HG03025 (cell line): Measurements from ENCODE around the gene COLGALT1.
"Not testable (repeated sequence)": the region's sequence is repeated elsewhere in the genome, so short reads cannot be mapped to it uniquely, and the experiment has no call there.

Source experiments
- ATAC-seq: cut with Tn5 transposase; IDR thresholded peaks from one replicate; pipeline ENCODE4 v1.9.1; 2021; ENCODE audit warnings: mild to moderate bottlenecking, moderate library complexity; ENCODE audit not compliant: unreplicated experiment, low FRiP score

The COLGALT1 gene

DNA sequence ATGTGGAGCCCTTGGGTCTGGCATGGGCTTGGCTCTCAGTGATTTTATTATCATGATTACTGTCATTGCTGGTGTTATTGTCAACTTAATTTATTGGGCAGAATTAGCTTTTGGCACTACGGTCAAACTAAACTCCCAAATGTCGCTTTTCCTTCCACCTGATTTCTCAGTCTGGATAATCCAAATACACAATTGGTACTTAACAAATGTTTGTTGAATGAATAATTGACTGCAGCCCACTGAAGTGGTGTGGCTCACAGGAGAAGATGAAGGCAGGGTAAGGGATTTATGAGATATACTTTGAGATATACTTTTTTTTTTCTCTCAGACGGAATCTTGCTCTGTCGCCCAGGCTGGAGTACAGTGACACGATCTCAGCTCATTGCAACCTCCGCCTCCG lies 1.5 kb downstream of the COLGALT1 start:
- ATAC-seq, result no peak

DNA sequence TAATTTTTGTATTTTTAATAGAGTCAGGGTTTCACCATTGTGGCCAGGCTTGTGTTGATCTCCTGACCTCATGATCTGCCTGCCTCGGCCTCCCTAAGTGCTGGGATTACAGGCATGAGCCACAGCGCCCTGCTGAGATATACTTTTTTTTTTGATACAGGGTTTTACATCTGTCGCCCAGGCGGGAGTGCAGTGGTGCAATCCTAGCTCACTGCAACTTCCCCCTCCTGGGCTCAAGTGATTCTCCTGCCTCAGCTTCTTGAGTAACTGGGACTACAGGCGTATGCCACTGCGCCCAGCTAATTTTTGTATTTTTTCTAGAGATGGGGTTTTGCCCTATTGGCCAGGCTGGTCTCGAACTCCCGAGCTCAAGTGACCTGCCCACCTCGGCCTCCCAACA lies 2.0 kb downstream of the COLGALT1 start:
- ATAC-seq, result no peak

DNA sequence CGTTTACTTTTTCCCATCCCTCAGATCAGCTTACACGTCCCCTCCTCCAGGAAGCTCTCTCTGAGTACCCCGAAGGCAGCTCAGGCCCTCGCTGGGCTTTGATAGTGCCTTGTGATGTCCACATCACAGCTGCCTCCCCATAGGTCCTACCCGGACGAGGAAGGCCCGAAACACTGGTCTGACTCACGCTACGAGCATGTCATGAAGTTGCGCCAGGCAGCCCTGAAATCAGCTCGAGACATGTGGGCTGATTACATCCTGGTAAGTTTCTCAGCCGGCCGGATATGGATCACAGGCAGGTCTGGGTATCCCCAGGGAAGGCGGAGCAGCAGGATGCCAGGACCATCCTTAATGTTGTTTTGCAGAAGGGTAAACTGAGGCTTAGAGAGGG lies 4.8 kb downstream of the COLGALT1 start:
- no peak for ATAC-seq

DNA sequence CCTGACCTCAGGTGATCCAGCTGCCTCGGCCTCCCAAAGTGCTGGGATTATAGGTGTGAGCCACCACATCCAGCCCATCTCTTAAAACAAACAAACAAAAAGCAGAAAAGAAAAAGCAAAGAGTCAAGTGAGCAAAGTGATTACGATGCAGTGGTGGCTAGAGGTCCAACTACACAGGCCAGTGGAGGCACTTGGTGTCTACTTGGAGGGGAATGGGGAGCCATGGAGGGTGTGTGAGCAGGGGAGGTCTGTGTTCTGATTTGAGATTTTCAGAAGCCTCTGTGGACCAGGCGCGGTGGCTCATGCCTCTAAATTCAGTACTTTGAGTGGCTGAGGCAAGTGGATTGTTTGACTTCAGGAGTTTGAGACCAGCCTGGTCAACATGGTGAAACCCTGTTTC lies 6.6 kb downstream of the COLGALT1 start:
- no peak for ATAC-seq

DNA sequence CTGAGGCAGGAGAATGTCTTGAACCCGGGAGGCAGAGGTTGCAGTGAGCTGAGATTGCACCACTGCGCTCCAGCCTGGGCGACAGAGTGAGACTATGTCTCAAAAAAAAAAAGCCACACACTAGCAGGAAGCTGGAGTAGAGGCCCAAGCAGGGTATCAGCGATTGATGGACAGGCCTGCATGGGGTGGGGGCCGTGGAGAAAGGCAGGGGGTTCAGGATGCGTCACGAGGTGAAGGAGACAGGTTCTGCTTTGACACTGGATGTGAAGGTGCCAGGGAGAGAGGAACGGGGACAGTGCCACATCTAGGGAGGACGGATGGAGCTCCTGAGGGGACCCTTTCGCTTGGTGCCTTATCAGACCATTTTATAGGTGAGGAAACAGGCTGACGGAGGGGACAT lies 7.1 kb downstream of the COLGALT1 start:
- ATAC-seq, result no peak

DNA sequence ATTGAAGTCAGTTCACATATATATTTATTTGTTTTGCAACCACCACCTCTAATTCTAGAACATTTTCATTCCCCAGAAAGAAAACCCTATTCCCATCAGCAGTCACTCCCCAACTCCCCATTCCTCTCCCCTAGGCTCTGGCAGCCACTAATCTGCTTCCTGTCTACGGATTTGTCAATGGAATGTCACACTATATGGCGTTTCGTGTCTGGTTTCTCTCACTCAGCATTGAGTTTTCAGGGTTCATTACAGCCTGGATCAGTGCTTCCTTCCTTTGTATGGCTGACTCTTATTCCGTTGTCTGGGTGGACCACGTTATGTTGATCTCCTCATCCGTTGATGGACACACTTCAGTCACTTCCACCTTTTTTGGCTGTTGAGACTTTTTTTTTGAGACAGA lies 9.3 kb downstream of the COLGALT1 start:
- ATAC-seq, result no peak

DNA sequence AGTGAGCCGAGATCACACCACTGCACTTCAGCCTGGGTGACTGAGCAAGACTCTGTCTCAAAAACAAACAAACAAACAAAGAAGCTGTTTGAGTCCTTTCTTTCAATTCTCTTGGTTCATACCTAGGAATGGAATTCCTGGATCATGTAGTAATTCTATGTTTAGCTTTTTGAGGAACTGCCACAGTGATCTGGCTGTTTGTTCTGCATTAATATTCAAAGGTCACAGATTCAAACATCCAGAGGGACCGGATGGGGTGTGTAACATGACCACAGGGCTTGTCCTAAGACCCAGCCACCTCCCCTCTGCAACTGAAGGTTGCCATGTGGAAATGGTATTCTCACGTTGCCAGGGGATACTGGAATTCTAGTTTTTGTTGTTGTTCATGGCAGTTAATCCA lies 10.2 kb downstream of the COLGALT1 start:
- ATAC-seq, result no peak

DNA sequence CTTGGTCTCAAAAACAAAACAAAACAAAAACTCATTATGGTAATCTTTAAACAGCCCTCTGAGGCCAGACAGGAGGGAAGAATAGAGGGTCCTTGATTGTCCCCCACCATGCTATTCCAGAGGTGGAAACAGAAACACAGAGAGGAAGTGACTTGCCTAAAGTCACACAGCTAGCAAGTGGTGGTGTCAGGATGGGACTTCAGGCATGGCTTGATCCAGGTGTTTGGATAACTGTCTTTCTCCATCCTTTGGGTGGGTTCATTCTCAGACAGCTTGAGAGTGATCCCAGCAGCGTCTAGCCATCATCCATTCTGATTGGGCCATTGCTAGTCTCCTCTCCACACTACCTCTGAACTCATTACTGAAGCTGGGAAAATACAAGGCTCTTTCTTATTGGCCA lies 12.5 kb downstream of the COLGALT1 start:
- no peak for ATAC-seq

DNA sequence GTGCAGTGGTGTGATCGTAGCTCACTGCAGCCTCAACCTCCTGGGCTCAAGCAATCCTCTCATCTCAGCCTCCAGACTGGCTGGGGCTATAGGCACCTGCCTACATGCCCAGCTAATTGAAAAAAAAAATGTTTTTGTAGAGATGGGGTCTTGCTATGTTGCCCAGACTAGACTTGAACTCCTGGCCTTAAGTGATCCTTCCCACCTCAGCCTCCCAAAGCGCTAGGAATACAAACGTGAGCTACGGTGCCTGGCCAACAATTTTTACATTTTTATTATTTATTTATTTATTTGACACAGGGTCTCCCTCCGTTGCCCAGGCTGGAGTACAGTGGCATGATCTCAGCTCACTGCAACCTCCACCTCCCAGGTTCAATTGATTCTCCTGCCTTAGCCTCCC lies 14.8 kb downstream of the COLGALT1 start:
- not testable (repeated sequence) for ATAC-seq

DNA sequence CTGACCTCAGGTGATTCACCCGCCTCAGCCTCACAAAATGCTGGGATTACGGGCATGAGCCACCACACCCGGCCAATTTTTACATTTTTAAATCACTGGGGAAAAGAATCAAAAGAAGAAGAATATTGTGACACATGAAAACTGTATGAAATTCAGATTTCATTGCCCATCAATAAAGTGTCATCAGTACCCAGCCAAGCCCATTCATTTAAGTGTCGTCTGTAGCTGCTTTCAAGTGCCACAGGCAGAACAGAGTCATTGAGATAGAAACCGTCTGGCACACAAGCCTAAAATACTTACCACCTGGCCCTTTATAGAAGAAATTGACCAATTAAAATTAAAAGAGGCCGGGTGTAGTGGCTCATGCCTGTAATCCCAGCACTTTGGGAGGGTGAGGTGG lies 15.3 kb downstream of the COLGALT1 start:
- ATAC-seq, result no peak

DNA sequence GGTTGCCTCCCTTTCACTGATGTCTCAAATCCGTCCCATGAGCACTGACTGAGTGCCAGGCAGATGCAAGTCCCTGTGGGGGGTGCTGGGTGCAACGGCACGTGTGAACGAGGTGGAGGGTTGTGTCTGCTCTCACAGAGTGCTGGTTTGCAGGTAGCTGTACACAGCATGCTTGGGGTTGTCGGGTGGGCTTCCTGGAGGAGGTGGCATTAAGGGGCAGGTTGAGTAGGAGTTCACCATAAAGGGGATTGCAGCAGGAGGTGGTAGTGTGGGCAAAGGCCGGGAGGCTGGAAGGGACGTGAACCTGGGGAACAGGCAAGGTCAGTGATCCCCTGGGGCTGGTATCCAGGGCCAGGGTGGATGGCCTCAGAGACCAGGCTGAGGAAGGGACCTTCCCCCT lies 17.2 kb downstream of the COLGALT1 start:
- ATAC-seq, result no peak

DNA sequence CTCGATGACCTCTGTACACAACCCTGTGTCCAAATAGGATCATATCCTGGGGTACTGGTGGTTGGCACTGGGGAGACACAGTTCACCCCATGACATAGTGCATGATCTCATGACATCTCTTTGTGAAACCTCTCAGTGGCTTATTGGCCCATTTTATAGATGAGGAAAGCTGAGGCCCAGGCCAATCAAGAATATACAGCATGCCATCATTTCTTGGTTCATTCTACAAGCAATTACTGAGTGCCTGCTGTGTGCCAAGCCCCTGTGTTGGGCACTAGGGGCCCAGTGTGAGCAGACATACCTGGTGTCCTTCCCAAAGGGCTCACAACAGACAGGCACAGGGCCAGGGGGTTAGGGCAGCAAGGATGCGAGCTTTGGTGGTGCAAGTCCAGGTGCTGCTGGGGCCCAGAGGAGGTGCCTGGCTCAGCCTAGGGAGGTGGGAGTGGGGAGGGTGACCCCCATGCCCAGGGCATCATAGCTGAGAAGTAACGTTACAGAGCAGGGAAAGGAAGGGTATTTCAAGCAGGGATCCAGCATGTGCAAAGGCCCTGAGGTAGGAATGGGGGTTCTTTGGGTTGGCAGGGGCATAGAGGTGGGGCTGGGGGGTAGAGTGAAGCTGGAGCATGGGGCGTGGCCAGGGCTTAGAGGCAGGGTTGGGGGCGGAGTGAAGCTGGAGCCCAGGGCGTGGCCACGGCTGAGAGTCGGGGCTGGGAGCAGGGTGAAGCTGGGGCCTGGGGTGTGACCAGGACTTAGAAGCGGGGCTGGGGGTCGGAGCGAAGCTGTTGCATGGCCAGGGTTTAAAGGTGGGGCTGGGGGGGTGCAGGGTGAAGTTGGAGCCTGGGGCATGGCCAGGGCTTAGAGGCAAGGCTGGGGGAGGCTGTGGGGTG lies 20.7 kb downstream of the COLGALT1 start:
- ATAC-seq, result no peak

DNA sequence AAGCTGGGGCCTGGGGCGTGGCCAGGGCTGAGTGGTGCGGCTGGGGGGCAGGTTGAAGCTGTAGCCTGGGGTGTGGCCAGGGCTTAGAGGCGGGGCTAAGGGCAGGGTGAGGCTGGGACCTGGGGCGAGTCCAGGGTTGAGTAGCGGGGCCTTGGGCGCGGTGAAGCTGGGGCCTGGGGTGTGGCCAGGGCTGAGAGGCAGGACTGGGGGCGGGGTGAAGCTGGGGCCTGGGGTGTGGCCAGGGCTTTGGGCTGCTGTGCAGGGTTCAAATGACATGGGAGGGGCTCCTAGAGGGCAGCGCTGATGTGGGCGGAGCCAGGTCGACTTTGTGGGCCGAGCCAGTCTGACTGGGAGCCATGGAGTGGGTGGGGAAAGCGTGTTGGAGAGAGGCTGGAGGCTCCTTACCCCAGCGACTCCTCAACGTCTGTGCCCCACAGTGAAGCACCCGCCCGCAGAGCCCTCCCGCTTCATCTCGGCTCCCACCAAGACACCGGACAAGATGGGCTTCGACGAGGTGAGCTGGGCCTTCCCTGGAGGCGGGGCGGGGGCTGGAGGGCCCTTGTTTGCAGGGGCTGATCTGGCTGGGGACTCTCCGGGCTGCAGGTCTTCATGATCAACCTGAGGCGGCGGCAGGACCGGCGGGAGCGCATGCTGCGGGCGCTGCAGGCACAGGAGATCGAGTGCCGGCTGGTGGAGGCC lies 21.5 kb downstream of the COLGALT1 start:
- ATAC-seq, result no peak

DNA sequence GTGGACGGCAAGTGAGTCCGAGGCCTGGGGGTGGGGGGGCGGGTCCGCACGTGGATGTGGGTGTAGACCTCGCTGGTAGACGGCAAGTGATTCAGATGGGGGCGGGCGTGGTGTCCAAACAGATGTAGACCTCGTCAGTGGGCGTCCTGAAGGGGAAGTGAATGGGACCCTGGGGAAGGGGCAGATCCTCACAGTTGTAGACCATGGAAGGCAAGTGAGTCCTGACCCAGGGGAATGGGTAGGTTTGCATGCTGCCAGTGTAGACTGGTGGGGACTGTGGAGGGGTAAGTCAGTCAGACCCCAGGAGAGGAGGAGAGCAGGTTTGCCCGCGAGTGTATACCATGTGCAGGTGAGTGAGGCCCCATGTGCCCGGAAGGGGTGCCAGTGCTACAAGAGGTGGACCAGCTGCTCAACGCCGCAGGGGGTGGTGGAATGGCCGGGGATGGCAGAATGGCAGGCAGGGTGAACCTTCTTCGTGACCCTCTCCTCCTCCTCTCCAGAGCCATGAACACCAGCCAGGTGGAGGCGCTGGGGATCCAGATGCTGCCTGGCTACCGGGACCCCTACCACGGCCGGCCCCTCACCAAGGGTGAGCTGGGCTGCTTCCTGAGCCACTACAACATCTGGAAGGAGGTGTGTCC lies 22.1 kb downstream of the COLGALT1 start:
- no peak for ATAC-seq

DNA sequence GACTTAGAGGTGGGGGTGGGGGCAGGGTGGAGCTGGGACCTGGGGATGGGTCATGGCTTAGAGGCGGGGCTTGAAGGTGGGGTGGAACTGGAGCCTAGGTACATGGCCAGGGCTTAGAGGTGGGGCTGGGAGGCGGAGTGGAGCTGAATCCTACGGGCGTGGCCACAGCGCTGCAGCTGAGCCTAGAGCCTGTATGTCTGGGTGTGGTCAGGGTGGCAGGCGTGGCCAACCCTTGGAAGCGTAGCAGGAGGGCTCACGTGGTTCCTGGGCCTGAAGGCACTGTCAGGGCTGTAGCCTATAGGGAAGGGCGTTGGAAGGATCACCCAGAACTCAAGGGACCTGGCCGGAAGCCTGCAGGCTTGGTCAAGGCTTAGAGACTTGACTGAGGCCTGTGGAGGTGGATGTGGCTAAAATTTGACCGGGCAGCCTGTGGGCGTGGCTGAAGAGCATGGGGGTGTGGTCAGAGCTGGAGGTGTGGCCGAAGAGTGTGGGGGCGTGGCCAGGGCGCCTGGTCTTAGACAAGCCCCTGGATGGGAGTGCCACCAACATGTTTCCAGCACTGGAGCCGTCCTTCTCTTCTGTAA lies 24.3 kb downstream of the COLGALT1 start:
- no peak for ATAC-seq

DNA sequence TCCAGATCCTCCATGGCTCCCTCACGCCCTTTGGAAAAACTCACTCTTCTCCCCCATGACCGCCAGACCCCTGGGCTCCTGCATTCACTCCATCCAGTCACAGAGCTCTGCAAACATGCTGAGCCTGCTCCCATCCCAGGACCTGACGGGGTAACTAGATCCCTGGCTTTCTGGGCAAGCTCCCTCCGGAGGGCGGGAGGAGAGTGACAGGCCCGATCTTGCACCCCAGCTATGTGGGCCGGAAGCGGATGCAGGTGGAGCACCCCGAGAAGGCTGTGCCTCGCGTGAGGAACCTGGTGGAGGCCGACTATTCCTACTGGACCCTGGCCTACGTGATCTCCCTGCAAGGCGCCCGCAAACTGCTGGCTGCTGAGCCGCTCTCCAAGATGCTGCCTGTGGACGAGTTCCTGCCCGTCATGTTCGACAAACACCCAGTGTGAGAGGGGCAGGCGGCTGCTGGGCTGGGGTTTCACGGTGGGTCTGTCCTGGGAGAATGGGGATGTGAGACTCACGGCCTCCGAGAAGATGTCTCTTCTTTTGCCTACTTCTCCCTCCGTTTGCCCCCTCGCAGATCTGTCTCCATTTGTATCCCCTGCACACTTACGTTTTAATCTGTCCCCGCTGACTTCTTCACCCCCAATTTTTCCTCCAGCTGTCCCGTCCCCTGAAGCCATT lies 25.2 kb downstream of the COLGALT1 start:
- no peak for ATAC-seq

DNA sequence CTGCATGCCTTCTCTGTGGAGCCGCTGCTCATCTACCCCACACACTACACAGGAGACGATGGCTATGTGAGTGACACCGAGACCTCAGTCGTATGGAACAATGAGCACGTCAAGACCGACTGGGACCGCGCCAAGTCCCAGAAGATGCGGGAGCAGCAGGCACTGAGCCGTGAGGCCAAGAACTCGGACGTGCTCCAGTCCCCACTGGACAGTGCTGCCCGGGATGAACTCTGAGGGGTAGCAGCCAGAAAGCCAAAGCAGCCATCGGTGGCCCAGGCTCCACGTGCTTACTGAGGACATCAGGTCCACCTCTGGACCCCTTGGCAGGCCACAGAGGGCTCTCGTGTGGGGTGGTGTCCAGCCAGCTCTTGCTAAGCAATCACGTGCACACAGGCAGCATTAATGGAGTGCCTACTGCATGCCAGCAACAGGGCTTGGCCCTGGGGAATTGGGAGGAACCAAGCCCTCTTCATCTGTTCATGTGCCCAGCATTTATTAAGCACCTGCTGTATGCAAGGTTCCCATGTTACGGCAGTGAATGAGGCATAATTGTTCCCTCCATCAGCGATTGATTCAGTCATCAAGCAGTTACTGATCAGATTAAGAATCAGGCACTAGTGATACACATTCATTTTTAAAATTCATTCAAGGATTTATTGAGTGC lies 25.9 kb downstream of the COLGALT1 start:
- no peak for ATAC-seq

DNA sequence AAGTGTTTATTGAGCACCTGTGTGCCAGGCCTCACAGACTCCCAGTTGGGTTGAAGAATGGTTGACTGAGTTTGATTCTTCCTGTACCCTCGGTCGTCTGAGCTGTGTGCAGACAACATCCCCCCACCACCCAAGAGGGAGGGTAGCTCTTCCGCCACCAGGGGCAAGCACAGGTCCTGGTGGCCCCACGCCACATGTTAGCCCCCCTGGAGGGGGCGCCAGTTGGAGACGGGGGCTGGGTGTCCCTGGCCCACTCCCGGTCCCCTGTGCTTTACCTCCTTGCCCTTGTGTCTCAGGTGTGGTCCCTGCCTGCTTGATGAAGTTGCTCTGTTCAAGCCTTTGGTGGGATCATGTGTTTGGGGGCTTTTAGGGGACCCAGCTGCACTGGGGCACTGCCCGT lies 27.2 kb downstream of the COLGALT1 start:
- no peak for ATAC-seq

DNA sequence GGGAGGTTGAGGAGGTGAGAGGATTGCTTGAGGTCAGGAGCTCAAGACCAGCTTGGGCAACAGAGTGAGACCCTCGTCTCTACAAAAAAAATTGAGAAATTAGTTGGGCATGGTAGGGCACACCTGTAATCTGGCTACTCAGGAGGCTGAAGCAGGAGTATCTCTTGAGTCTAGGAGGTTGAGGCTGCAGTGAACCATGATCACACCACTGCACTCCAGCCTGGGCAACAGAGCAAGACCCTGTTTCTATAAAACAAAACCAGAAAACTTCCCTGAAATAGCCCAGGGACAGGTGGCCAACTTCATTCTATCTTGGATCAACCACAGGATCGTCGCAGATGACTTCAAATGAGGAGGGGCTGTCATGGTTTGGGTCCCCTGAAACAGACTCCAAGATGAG lies 28.7 kb downstream of the COLGALT1 start:
- ATAC-seq, result no peak

DNA sequence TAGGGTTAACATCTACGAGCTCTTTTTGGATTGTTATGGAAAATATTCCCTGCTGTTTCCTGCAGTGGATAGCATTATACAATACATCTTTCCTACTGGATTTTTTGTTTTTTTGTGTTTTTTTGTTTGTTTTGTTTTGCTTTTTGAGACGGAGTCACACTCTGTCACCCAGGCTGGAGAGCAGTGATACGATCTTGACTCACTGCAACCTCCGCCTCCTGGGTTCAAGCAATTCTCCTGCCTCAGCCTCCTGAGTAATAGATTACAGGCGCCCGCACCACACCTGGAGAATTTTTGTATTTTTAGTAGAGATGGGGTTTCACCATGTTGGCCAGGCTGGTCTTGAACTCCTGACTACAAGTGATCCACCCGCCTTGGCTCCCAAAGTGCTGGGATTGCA lies 29.9 kb downstream of the COLGALT1 start:
- not testable (repeated sequence) for ATAC-seq
